HCT116 (cell line): ENCODE results near the gene RNF4. TPM values are rescaled to one million over a fixed set of nuclear protein-coding genes. Genes with fewer than 3 reads are reported as not detected.

ENCODE experiments used
- ATAC-seq: fragments of 200-7000 bp; cut with Tn5 transposase; 2 replicates; pipeline ENCODE4 v1.9.1; 2020; ENCODE audit warnings: mild to moderate bottlenecking, moderate library complexity
- BruUV-seq: library from RNA; stranded (reverse); fragments of 400-500 nt; replicated peaks from 2 replicates; lab custom pipeline; 2021; lab: Mats Ljungman, UMichigan
- CTCF ChIA-PET: fragments of 300-600 bp; sonication (Branson Sonifier 250); formaldehyde crosslinking; loops from one replicate; lab custom pipeline; 2021; ENCODE audit warnings: antibody characterized with exemption; lab: Charles Lee
- POLR2A ChIA-PET: fragments of 300-600, 350-600 bp; sonication (Branson Sonifier 250); formaldehyde crosslinking; loops from one replicate; lab custom pipeline; 2021; ENCODE audit warnings: antibody characterized with exemption; lab: Charles Lee
- RAD21 ChIA-PET, 2 experiments: fragments of 300-600 bp; sonication (Branson Sonifier 250); formaldehyde crosslinking; loops; one replicate each; lab custom pipeline; 2023; ENCODE audit warnings: low total read pairs in 2 of 2; ENCODE audit not compliant: uncharacterized antibody in 2 of 2, unreplicated experiment in 2 of 2, low non-redundant PET in 1 of 2; lab: Charles Lee
- DNase-seq: peaks from one replicate; pipeline ENCODE4 v3.0.0-alpha.2; 2010; ENCODE audit warnings: low read depth, low spot score
- H2AFZ ChIP-seq: fragments of 200-600 bp; shearing (Covaris generic), sonication (generic); 2 replicates; pipeline ENCODE4 v1.6.1; 2017; ENCODE audit warnings: low read depth, mixed run types, mixed read lengths, antibody characterized with exemption, low read length; ENCODE audit not compliant: poor library complexity, severe bottlenecking
- H3K27ac ChIP-seq: 2 replicates; pipeline ENCODE4 v1.5.1; 2012; ENCODE audit warnings: low read depth, low read length
- H3K27me3 ChIP-seq: fragments of 200-600 bp; sonication (generic); 2 replicates; pipeline ENCODE4 v1.6.1; 2016; ENCODE audit warnings: mixed run types, low read length, mixed read lengths; ENCODE audit not compliant: insufficient read depth
- H3K36me3 ChIP-seq, 2 experiments: fragments of 200-500 bp in 1 of 2; fragments of 200-600 bp in 1 of 2; sonication (Bioruptor generic) in 1 of 2; sonication (generic) in 1 of 2; 2 replicates each; pipeline versions ENCODE4 v1.5.1 to v1.6.1; 2014 to 2016; ENCODE audit warnings: low read length in 2 of 2, inconsistent platforms in 1 of 2, mixed read lengths in 1 of 2, mixed run types in 1 of 2; ENCODE audit not compliant: insufficient read depth in 2 of 2, control insufficient read depth in 1 of 2
- H3K4me1 ChIP-seq, 2 experiments: fragments of 200-600 bp in 1 of 2; sonication (generic) in 1 of 2; 2 replicates each; pipeline versions ENCODE4 v1.5.1 to v1.6.1; 2012 to 2017; ENCODE audit warnings: low read length in 2 of 2, inconsistent platforms in 1 of 2, mild to moderate bottlenecking in 1 of 2, mixed read lengths in 1 of 2, mixed run types in 1 of 2, moderate library complexity in 1 of 2; ENCODE audit not compliant: insufficient read depth in 2 of 2, control insufficient read depth in 1 of 2
- H3K4me2 ChIP-seq: fragments of 200-600 bp; sonication (generic); 2 replicates; pipeline ENCODE4 v1.6.1; 2017; ENCODE audit warnings: mixed run types, low read length, mixed read lengths
- H3K4me3 ChIP-seq, 2 experiments: fragments of 200-600 bp in 1 of 2; sonication (generic) in 1 of 2; replicated peaks in 1 of 2; 2 replicates each; pipeline ENCODE4 v1.5.1; 2011 to 2016; ENCODE audit warnings: low read length in 2 of 2, control low read depth in 1 of 2, low read depth in 1 of 2, mild to moderate bottlenecking in 1 of 2, mixed read lengths in 1 of 2, mixed run types in 1 of 2
- H3K79me2 ChIP-seq: fragments of 200-600 bp; sonication (generic); 2 replicates; pipeline ENCODE4 v1.6.1; 2017; ENCODE audit warnings: mild to moderate bottlenecking, mixed run types, low read length, moderate library complexity, mixed read lengths; ENCODE audit not compliant: insufficient read depth
- H3K9ac ChIP-seq: fragments of 200-600 bp; sonication (generic); 2 replicates; pipeline ENCODE4 v1.6.1; 2016; ENCODE audit warnings: low read length, mixed read lengths
- H3K9me2 ChIP-seq: fragments of 200-600 bp; sonication (generic), shearing (Covaris generic); 2 replicates; pipeline ENCODE4 v1.6.1; 2017; ENCODE audit warnings: mixed run types, mild to moderate bottlenecking, moderate library complexity; ENCODE audit not compliant: insufficient read depth
- H3K9me3 ChIP-seq, 2 experiments: fragments of 200-500 bp in 1 of 2; fragments of 200-600 bp in 1 of 2; sonication (Bioruptor generic) in 1 of 2; sonication (generic) in 1 of 2; 2 replicates each; pipeline ENCODE4 v1.6.1; 2014 to 2017; ENCODE audit warnings: low read length in 2 of 2, mixed read lengths in 2 of 2, inconsistent platforms in 1 of 2, low read depth in 1 of 2, mild to moderate bottlenecking in 1 of 2, mixed run types in 1 of 2, moderate library complexity in 1 of 2; ENCODE audit not compliant: control insufficient read depth in 1 of 2, insufficient read depth in 1 of 2
- H4K20me1 ChIP-seq: fragments of 200-600 bp; sonication (generic), shearing (Covaris generic); 2 replicates; pipeline ENCODE4 v1.6.1; 2017; ENCODE audit warnings: mixed run types, mild to moderate bottlenecking, moderate library complexity; ENCODE audit not compliant: insufficient read depth
- CBX3 ChIP-seq: IDR thresholded peaks from 2 replicates; pipeline ENCODE4 v1.6.1; 2012; ENCODE audit warnings: low read depth
- CEBPB ChIP-seq: IDR thresholded peaks from 2 replicates; pipeline ENCODE4 v1.6.1; 2012; ENCODE audit warnings: low read depth
- ELF1 ChIP-seq: IDR thresholded peaks from 2 replicates; pipeline ENCODE4 v1.6.1; 2012; ENCODE audit warnings: low read depth, borderline replicate concordance
- EZH2 ChIP-seq: fragments of 200-600 bp; sonication (generic); IDR thresholded peaks from 2 replicates; pipeline ENCODE4 v1.6.1; 2017; ENCODE audit warnings: antibody characterized with exemption, mixed run types
- EZH2phosphoT487 ChIP-seq: fragments of 200-600 bp; IDR thresholded peaks from 2 replicates; pipeline ENCODE4 v1.6.1; 2018; ENCODE audit warnings: antibody characterized with exemption, borderline replicate concordance
- RAD21 ChIP-seq: IDR thresholded peaks from 2 replicates; pipeline ENCODE4 v1.6.1; 2012; ENCODE audit warnings: low read depth, mild to moderate bottlenecking
- SP1 ChIP-seq: IDR thresholded peaks from 2 replicates; pipeline ENCODE4 v1.6.1; 2012; ENCODE audit warnings: low read depth
- TCF7L2 ChIP-seq: IDR thresholded peaks from 2 replicates; pipeline ENCODE4 v1.7.0; 2011; ENCODE audit warnings: borderline replicate concordance, inconsistent platforms; ENCODE audit not compliant: insufficient read depth, insufficient read length; ENCODE audit errors: extremely low read depth
- YY1 ChIP-seq: IDR thresholded peaks from 2 replicates; pipeline ENCODE4 v1.6.1; 2011; ENCODE audit warnings: low read length, low read depth, moderate library complexity, mild to moderate bottlenecking; ENCODE audit not compliant: insufficient replicate concordance; ENCODE audit errors: extremely low read depth
- ZFX ChIP-seq: fragments of 450-650 bp; IDR thresholded peaks from 2 replicates; pipeline ENCODE4 v1.6.1; 2017
- ZNF274 ChIP-seq: fragments of 200-500 bp; sonication (Bioruptor generic); IDR thresholded peaks from 2 replicates; pipeline ENCODE4 v1.6.1; 2014; ENCODE audit warnings: mild to moderate bottlenecking, low read depth, low read length, inconsistent platforms
- intact Hi-C: fragments of 100-400 bp; cut with micrococcal nuclease; formaldehyde crosslinking; loops from 2 replicates; pipeline ENCODE4 v1.10.0; 2022
- total RNA-seq: library from RNA; stranded (reverse); gene quantifications from one replicate; pipeline ENCODE4 v1.2.1, GENCODE V29; 2021; ENCODE audit not compliant: unreplicated experiment
- TF ChIP-seq, protein P1 (sequence below): IDR thresholded peaks from 2 replicates; pipeline ENCODE4 v1.6.1; 2012
- TF ChIP-seq, protein P2 (sequence below), 3 experiments: fragments of 200-600 bp in 1 of 3; sonication (generic) in 1 of 3; IDR thresholded peaks in 2 of 3; conservative IDR thresholded peaks in 1 of 3; 2 replicates each; pipeline ENCODE4 v1.5.1; 2012 to 2017; ENCODE audit warnings: low read depth in 2 of 3, low read length in 2 of 3, antibody characterized with exemption in 1 of 3, borderline replicate concordance in 1 of 3, control low read depth in 1 of 3, mild to moderate bottlenecking in 1 of 3, mixed read lengths in 1 of 3, mixed run types in 1 of 3, moderate library complexity in 1 of 3; ENCODE audit not compliant: insufficient read depth in 1 of 3
- TF ChIP-seq, protein P3 (sequence below): IDR thresholded peaks from 2 replicates; pipeline ENCODE4 v1.6.1; 2012

The RNF4 gene
- total RNA-seq, 1 experiment from 2014 or later, result 62.3 TPM

DNA sequence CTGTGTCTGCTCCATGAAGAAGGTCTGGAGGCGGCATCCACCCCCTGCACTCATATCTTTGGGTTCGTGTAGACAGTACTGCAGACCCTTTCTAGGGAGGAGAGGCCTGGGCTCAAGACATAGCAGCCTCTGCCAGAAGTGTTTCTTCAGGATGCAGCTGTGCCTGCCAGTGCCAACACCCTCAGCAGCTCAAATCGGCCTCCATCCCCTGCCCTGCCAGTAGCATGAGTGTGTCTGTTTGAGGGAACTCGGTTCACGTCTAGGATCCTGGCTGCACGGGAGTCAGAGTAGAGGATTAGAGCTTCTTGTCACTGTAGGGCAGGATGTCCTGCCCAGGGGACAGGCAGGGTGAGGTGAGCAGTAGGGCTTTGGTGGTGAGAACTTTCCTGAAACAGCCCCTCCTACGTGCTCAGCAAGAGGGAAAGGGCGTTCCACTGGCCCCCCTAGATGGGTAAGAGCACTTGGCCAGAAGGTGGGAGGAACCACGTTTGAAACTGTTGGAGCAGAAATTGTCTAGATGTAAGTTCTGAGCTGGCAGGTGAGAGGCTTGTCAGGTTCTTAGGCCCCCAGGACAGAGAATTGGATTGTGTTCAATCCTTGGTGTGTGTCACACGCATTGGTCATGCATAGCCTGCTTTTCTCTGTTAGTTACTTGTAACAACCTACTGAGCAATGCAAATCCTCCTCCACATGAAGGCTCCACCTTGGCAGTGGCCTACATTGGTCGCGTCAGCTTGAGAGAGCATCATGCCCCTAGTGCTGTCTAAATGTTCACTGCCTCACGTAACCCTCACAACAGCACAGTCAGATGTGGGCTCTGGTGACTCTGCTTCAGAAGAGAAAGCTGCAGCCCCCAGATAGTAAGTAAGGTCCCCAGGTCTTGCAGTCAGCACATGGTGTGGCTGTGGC is 41.7 kb downstream of the RNF4 start:
- H3K9me2 ChIP-seq, result no peaks in the 10 kb centered on the region
- H3K4me1 ChIP-seq, result no peaks in the 10 kb centered on the region
- H3K27me3 ChIP-seq, result no peaks in the 10 kb centered on the region
- H3K36me3 ChIP-seq, result peaks cover 48 to 57% of the 10 kb centered on the region in 2 experiments; a peak in 3 of 4 replicates
- POLR2A ChIA-PET, result no interaction called here
- H3K9ac ChIP-seq, result no peak overlapping the region
- no peaks in the 10 kb centered on the region for H3K9me3 ChIP-seq
- no peak overlapping the region for H3K4me2 ChIP-seq
- CTCF ChIA-PET, result no interaction called here
- no peak overlapping the region for H3K27ac ChIP-seq
- H2AFZ ChIP-seq, result no peak overlapping the region
- intact Hi-C loops, result no loop called here
- DNase-seq (no peak), ATAC-seq (no peak)
- RAD21 ChIA-PET, result no interaction called here
- no TSS peak for BruUV-seq
- H4K20me1 ChIP-seq, result peaks cover 6% of the 10 kb centered on the region; the same call in 1 of the 2 replicates
- no peak overlapping the region for H3K4me3 ChIP-seq
- peaks cover 62% of the 10 kb centered on the region for H3K79me2 ChIP-seq
- no peak for TF ChIP-seq YY1
- TF ChIP-seq ELF1, result no peak
- TF ChIP-seq SP1, result no peak
- TF ChIP-seq TCF7L2, result no peak
- TF ChIP-seq CEBPB, result no peak
- TF ChIP-seq CBX3, result no peak
- TF ChIP-seq EZH2phosphoT487, result no peak
- no peak for TF ChIP-seq EZH2

DNA sequence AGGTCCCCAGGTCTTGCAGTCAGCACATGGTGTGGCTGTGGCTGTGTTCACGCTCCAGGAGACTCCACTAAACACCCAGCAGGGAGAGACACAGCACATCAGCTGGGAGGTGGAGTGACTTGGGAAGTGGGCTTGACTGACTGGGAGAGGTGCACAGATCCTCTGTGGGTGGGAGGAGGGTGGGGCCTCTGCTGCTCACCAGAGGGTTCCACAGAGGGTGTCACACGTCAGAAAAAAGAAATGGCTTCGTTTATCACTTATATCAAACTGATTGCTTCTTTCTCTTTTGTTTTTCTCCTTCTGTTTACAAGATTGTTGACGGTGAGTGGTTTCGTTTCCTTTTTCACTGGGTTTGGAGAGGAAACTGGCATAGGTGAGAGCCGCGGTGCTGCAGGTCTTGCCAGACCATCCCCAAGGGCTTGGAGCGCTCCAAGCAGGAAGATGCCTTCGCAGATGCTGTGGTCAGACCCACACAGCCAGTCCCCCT is 42.8 kb downstream of the RNF4 start:
- Histone ChIP-seq H3K9ac (no peak overlapping the region), H3K4me2 (no peak overlapping the region), H3K36me3 (peaks cover 43 to 48% of the 10 kb centered on the region in 2 experiments; a peak in 3 of 4 replicates), H4K20me1 (peaks cover 2% of the 10 kb centered on the region; the same call in 1 of the 2 replicates), H3K27ac (no peak overlapping the region), H2AFZ (no peak overlapping the region), H3K79me2 (peaks cover 51% of the 10 kb centered on the region), H3K4me1 (no peaks in the 10 kb centered on the region), H3K9me2 (no peaks in the 10 kb centered on the region), H3K9me3 (no peaks in the 10 kb centered on the region), H3K4me3 (no peak overlapping the region), H3K27me3 (no peaks in the 10 kb centered on the region)
- BruUV-seq, result no TSS peak
- ATAC-seq, result no peak
- POLR2A ChIA-PET, result no interaction called here
- intact Hi-C loops, result no loop called here
- DNase-seq, result no peak
- CTCF ChIA-PET, result no interaction called here
- RAD21 ChIA-PET, result no interaction called here
- TF ChIP-seq ELF1 (no peak), ZNF274 (no peak), EZH2 (no peak), ZFX (no peak), EZH2phosphoT487 (no peak), RAD21 (no peak), TCF7L2 (no peak)
- TF ChIP-seq, protein P1, sequence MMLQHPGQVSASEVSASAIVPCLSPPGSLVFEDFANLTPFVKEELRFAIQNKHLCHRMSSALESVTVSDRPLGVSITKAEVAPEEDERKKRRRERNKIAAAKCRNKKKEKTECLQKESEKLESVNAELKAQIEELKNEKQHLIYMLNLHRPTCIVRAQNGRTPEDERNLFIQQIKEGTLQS, result no peak
- TF ChIP-seq, protein P2, sequence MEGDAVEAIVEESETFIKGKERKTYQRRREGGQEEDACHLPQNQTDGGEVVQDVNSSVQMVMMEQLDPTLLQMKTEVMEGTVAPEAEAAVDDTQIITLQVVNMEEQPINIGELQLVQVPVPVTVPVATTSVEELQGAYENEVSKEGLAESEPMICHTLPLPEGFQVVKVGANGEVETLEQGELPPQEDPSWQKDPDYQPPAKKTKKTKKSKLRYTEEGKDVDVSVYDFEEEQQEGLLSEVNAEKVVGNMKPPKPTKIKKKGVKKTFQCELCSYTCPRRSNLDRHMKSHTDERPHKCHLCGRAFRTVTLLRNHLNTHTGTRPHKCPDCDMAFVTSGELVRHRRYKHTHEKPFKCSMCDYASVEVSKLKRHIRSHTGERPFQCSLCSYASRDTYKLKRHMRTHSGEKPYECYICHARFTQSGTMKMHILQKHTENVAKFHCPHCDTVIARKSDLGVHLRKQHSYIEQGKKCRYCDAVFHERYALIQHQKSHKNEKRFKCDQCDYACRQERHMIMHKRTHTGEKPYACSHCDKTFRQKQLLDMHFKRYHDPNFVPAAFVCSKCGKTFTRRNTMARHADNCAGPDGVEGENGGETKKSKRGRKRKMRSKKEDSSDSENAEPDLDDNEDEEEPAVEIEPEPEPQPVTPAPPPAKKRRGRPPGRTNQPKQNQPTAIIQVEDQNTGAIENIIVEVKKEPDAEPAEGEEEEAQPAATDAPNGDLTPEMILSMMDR (IDR thresholded peaks at IDR 0.05 in 2 of 3, conservative IDR thresholded peaks at IDR 0.05 in 1 of 3; ENCODE audit: borderline replicate concordance in 1 of 3, insufficient read depth in 1 of 3, low read depth in 2 of 3, low read length in 2 of 3), result no peak
- TF ChIP-seq, protein P3, sequence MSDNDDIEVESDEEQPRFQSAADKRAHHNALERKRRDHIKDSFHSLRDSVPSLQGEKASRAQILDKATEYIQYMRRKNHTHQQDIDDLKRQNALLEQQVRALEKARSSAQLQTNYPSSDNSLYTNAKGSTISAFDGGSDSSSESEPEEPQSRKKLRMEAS, result no peak
